K562 (cell line): ENCODE measurements around the gene FBL. TPM values are rescaled to one million over a fixed set of nuclear protein-coding genes. Genes with fewer than 3 reads are reported as not detected.
A peak's percentile ranks its signal among the peaks of the same experiment; 100 is the strongest.

Source experiments
- ATF6 ChIP-seq: sonication (generic); formaldehyde crosslinking; IDR thresholded peaks from 2 replicates; pipeline ENCODE4 v1.4.0; 2020; ENCODE audit warnings: mild to moderate bottlenecking, missing genetic modification reagents
- HMGN3 ChIP-seq: IDR thresholded peaks from 2 replicates; pipeline ENCODE4 v1.6.1; 2011; ENCODE audit warnings: borderline replicate concordance, low read depth, mild to moderate bottlenecking, mixed read lengths, low read length; ENCODE audit not compliant: insufficient read length; ENCODE audit errors: extremely low read depth
- LARP7 ChIP-seq: fragments of 450-650 bp; IDR thresholded peaks from 2 replicates; pipeline ENCODE4 v1.6.1; 2016
- NR2F6 ChIP-seq: fragments of 450-650 bp; formaldehyde crosslinking; IDR thresholded peaks from 2 replicates; pipeline ENCODE4 v1.4.0; 2020; ENCODE audit warnings: mild to moderate bottlenecking
- PCBP1 ChIP-seq: fragments of 200-400 bp; formaldehyde crosslinking; IDR thresholded peaks from 2 replicates; pipeline ENCODE4 v1.6.1; 2018; ENCODE audit warnings: mild to moderate bottlenecking, low read depth, low read length; ENCODE audit not compliant: poor library complexity, severe bottlenecking
- PHF21A ChIP-seq: fragments of 450-650 bp; IDR thresholded peaks from 2 replicates; pipeline ENCODE4 v1.6.1; 2017; ENCODE audit warnings: low read depth, borderline replicate concordance
- PTTG1 ChIP-seq: fragments of 450-650 bp; IDR thresholded peaks from 2 replicates; pipeline ENCODE4 v1.6.1; 2016; ENCODE audit warnings: low read depth, mild to moderate bottlenecking, missing genetic modification characterization, missing compliant biosample characterization
- SRSF1 ChIP-seq: fragments of 200-400 bp; formaldehyde crosslinking; IDR thresholded peaks from 2 replicates; pipeline ENCODE4 v1.6.1; 2017; ENCODE audit warnings: mild to moderate bottlenecking, low read depth, low read length, moderate library complexity
- TAF9B ChIP-seq: fragments of 450-650 bp; IDR thresholded peaks from 2 replicates; pipeline ENCODE4 v1.6.1; 2018; ENCODE audit warnings: mild to moderate bottlenecking; ENCODE audit not compliant: partially characterized antibody
- ZNF175 ChIP-seq: fragments of 200-800 bp; sonication (Bioruptor generic); IDR thresholded peaks from 2 replicates; pipeline ENCODE4 v1.6.1; 2016; ENCODE audit warnings: low read depth, mild to moderate bottlenecking, missing genetic modification characterization, missing compliant biosample characterization
- ZNF592 ChIP-seq: fragments of 450-650 bp; IDR thresholded peaks from 2 replicates; pipeline ENCODE4 v1.6.1; 2017; ENCODE audit warnings: antibody characterized with exemption, mild to moderate bottlenecking
- polyA plus RNA-seq, 8 experiments: library from polyadenylated mRNA; depleted of rRNA in 4 of 8; stranded (reverse) in 5 of 8; unstranded in 3 of 8; fragments of >200 nt; fragmentation: Nextera tagmentation in 2 of 8; fragmentation: Illumina TruSeq in 1 of 8; extraction: Ambion mirVana in 2 of 8; extraction: Trizol in 1 of 8; gene quantifications; 2 replicates each; pipeline versions ENCODE4 v1.2.1 to v1.2.3, GENCODE V29; 2011 to 2014; ENCODE audit warnings: inconsistent platforms in 1 of 8, missing spikeins in 1 of 8
- total RNA-seq, 7 experiments: library from RNA; depleted of rRNA in 6 of 7; stranded (reverse); fragments of >200 nt in 6 of 7; fragmentation: Illumina TruSeq in 2 of 7; extraction: Trizol in 2 of 7; gene quantifications; 2 replicates each; pipeline versions ENCODE4 v1.2.1 to v1.2.3, GENCODE V29; 2011 to 2021; ENCODE audit warnings: low replicate concordance in 1 of 7
- TF ChIP-seq, protein P1 (sequence below), 2 experiments: fragments of 450-650 bp in 1 of 2; IDR thresholded peaks; 2 replicates each; pipeline ENCODE4 v1.6.1; 2011 to 2017; ENCODE audit warnings: low read depth in 2 of 2, antibody characterized with exemption in 1 of 2, borderline replicate concordance in 1 of 2, low read length in 1 of 2, mild to moderate bottlenecking in 1 of 2, mixed read lengths in 1 of 2; ENCODE audit not compliant: control insufficient read depth in 1 of 2
- TF ChIP-seq, protein P2 (sequence below): fragments of 250-450 bp; sonication (Bioruptor Pico); IDR thresholded peaks from 2 replicates; pipeline ENCODE4 v1.4.0; 2020; ENCODE audit warnings: mild to moderate bottlenecking, moderate library complexity, borderline replicate concordance

FBL gene
- total and polyA plus RNA-seq, 9 of the 15 experiments (the other 6 are each of a cell fraction or from before 2014, with no cell fraction given), result 201 to 1,696 (median 696) TPM

DNA sequence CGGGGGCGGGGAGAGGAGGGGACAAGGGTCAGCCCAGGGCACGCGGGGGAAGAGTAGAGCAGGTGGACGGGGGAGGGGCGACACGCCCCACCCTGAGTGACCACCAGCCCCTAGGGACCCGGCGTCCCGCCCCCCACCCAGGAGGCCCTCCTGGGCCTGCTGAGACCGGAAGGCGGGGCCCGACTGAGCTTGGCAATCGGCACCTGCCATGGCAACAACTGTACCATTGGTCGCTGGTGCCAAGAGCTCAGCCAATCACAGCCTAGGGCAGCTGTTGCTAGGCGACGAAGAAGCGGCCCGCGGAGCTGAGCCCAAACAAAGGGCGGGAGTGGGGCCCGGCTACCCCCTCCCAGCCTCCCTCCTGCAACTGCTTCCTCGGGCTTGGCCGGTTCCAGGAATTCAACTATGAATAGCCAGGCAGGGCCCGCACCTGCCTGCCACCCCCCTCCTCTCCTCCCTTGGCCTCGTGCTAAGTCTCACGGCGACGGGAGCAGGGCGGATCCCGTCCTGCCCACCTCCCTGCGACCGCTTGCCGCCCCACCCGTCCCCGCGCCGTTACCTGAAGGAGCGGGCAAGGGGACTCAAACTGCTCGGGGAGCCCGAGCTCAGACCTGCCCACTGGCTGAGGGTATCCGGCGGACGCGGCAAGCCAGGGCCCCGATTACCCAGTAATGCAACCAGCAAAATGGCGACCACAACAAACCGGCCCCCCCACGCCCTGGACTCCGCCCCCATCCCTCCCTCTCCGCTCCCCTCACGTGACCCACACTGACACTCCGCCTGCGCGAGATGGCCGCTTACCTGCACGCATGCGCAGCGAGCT, 12.5 kb downstream of the FBL start, which contains the start of gene DYRK1B (continued):
- TF ChIP-seq, protein P1, sequence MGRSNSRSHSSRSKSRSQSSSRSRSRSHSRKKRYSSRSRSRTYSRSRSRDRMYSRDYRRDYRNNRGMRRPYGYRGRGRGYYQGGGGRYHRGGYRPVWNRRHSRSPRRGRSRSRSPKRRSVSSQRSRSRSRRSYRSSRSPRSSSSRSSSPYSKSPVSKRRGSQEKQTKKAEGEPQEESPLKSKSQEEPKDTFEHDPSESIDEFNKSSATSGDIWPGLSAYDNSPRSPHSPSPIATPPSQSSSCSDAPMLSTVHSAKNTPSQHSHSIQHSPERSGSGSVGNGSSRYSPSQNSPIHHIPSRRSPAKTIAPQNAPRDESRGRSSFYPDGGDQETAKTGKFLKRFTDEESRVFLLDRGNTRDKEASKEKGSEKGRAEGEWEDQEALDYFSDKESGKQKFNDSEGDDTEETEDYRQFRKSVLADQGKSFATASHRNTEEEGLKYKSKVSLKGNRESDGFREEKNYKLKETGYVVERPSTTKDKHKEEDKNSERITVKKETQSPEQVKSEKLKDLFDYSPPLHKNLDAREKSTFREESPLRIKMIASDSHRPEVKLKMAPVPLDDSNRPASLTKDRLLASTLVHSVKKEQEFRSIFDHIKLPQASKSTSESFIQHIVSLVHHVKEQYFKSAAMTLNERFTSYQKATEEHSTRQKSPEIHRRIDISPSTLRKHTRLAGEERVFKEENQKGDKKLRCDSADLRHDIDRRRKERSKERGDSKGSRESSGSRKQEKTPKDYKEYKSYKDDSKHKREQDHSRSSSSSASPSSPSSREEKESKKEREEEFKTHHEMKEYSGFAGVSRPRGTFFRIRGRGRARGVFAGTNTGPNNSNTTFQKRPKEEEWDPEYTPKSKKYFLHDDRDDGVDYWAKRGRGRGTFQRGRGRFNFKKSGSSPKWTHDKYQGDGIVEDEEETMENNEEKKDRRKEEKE (IDR thresholded peaks at IDR 0.05; ENCODE audit: borderline replicate concordance in 1 of 2, control insufficient read depth in 1 of 2, low read depth in 2 of 2, low read length in 1 of 2), result no peak
- TF ChIP-seq HMGN3 (peak; percentile 56), NR2F6 (CRISPR knock-in tag) (no peak), LARP7 (no peak), ZNF592 (no peak), PHF21A (no peak), ATF6 (CRISPR knock-in tag) (no peak), PTTG1 (no peak), PCBP1 (no peak), ZNF175 (no peak), TAF9B (no peak), SRSF1 (no peak)
- TF ChIP-seq, protein P2, sequence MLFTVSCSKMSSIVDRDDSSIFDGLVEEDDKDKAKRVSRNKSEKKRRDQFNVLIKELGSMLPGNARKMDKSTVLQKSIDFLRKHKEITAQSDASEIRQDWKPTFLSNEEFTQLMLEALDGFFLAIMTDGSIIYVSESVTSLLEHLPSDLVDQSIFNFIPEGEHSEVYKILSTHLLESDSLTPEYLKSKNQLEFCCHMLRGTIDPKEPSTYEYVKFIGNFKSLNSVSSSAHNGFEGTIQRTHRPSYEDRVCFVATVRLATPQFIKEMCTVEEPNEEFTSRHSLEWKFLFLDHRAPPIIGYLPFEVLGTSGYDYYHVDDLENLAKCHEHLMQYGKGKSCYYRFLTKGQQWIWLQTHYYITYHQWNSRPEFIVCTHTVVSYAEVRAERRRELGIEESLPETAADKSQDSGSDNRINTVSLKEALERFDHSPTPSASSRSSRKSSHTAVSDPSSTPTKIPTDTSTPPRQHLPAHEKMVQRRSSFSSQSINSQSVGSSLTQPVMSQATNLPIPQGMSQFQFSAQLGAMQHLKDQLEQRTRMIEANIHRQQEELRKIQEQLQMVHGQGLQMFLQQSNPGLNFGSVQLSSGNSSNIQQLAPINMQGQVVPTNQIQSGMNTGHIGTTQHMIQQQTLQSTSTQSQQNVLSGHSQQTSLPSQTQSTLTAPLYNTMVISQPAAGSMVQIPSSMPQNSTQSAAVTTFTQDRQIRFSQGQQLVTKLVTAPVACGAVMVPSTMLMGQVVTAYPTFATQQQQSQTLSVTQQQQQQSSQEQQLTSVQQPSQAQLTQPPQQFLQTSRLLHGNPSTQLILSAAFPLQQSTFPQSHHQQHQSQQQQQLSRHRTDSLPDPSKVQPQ, result no peak
